GM20000 (cell line): ENCODE measurements around the gene KLK10.

ENCODE experiments used
- DNase-seq: peaks from one replicate; pipeline ENCODE4 v3.0.0; 2012; ENCODE audit warnings: low spot score
- TF ChIP-seq, protein P1 (sequence below): IDR thresholded peaks from 2 replicates; pipeline ENCODE4 v1.5.1; 2012; ENCODE audit warnings: mild to moderate bottlenecking, control low read depth; ENCODE audit errors: extremely low read depth, missing control alignments

KLK10 gene

DNA sequence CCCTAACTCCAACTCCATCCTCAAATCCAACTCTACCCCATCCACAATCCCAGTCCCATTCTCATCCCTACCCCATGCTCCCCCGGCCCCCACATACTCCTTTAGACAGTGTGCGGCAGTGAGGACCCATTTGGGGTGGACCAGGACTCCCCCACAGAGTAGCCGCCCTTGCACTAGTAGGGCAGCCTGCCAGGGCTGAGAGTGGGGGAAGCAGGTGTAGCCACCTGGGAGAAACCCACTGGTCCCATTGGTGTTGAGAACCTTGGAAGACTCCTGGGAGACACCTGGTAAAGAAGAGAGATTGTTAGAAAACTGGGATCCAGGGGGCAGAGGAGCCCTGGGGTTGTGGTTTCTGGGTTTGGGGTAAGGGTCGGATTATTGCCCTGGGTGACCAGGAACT, 40.8 kb upstream of the KLK10 start:
- TF ChIP-seq, protein P1, sequence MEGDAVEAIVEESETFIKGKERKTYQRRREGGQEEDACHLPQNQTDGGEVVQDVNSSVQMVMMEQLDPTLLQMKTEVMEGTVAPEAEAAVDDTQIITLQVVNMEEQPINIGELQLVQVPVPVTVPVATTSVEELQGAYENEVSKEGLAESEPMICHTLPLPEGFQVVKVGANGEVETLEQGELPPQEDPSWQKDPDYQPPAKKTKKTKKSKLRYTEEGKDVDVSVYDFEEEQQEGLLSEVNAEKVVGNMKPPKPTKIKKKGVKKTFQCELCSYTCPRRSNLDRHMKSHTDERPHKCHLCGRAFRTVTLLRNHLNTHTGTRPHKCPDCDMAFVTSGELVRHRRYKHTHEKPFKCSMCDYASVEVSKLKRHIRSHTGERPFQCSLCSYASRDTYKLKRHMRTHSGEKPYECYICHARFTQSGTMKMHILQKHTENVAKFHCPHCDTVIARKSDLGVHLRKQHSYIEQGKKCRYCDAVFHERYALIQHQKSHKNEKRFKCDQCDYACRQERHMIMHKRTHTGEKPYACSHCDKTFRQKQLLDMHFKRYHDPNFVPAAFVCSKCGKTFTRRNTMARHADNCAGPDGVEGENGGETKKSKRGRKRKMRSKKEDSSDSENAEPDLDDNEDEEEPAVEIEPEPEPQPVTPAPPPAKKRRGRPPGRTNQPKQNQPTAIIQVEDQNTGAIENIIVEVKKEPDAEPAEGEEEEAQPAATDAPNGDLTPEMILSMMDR = no peak
- no peak for DNase-seq

DNA sequence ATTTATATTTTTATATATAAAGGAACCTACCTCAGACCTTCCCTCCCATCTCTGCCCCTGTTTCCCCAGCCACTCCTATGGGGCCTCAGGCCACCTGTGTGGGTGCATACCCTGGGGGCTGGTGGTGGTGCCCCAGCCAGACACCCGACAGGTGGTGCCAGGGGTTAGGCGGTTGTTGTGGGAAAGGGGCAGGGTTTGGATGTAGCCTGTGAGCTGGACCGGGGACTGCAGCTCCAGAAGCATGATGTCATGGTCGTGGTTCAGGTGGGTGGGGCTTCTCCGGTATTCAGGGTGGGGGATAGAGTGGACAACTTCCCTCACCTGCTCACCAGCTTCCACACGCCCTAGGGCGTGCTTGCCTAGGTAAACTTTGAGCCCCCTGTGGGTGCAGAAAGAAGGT, 40.2 kb upstream of the KLK10 start:
- TF ChIP-seq, protein P1 = no peak
- DNase-seq = no peak

DNA sequence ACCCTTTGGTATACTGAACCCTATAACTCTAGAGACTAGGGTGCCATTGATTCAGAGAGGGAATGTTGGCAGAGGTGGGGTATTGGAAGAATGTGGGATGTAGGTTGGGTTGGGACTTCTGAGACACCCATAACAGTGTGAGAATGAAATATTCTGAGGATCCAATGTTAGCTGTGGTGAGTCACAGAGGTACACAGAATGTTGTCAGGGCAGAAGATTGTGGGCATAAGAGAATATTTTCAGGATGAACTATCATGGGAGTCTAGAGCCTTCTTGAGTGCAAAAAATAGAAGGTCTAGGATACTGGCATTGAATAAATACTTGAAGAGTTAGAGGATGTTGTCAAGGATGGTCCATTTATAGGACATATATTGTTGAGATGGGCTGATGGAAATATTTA, 36.4 kb upstream of the KLK10 start:
- TF ChIP-seq, protein P1 = no peak
- DNase-seq = no peak

DNA sequence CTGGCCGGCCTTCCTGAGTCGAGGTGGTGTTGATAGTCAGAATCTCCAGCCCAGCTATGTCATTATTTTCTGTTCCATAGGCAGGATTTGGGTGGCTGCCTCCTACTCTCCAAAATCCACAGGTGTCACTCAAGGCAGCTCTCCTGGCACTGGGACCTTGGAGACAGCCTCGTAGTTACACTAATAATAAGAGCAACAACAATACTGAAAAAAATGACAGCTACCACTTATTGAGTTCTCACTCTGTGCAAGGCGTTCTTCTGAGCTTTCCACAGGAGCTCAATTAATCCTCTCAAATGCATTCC, 27.5 kb upstream of the KLK10 start:
- TF ChIP-seq, protein P1 = no peak

DNA sequence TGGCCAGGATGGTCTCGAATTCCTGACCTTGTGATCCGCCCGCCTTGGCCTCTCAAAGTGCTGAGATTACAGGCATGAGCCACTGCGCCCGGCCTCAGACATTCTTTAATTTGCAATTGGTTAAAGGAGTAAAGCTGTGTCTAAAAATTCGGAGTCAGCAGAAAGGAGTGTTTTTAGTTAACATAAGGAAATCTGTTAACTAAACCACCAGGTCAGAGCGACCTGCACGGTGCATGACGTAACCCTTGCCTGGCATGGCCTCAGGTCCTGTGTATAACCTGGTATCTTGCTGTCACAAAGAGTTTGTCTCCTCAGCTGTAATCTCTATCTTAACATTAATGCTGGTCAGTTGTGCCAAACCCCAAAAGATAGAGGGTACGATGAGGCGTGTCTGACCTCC, 24.8 kb upstream of the KLK10 start:
- TF ChIP-seq, protein P1 = no peak
- DNase-seq = no peak

More for the DNA sequence above, 27.5 kb upstream of the KLK10 start:
- no peak for DNase-seq

DNA sequence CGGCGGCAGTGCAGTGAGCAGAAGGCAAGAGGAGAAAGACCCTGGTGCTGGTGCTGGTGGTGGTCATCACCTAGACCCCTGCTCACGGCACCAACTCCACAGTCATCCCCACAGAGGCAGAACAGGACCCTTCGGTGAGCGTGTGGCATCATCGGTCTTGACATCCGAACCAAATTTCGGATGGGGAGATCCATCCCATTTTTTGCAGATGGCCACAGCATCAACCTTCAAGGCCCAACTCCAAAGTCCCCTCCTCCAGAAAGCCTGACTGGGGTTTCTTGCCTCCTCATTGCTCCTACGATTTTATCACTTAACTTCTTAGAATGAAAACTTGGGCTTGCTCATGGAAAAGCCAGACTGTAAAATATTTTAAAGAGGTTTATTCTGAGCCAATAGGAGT, 24.0 kb upstream of the KLK10 start:
- TF ChIP-seq, protein P1 = no peak
- DNase-seq = no peak

DNA sequence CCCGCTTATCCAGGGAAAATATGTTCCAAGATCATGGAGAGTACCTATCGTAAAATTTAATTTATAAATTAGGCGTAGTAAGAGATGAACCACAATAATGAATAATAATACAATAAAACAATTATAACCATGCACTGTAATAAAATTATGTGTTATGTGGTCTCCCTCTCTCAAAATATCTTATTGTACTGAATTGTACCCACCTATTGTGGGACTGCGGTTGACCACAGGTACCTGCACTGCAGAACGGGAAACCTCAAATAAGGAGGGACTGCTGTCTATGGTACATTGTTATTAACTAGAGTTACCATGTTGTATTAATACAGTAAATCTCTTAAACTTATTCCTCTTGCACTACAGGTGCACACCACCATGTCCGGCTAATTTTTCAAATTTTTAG, 20.6 kb upstream of the KLK10 start:
- TF ChIP-seq, protein P1 = no peak
- DNase-seq = no peak

DNA sequence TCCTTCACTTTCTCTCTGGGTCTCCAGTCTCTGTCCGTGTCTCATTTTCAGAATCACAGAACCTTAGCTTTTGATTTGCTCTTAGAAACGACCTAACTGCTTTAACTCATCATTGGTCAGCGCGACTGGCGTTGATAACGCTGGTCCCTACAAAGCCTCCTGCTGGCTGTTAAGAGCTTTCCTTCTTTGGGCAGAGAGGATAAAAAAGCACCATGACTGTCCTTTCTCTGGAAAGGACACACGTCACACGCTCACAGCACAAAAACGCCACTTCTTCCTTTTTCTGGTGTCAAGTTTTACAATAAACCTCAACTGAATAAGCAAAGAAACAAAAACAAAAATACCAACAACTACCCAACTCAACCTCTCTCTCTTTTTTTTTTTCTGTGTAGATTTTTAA, 17.0 kb upstream of the KLK10 start:
- DNase-seq = no peak

More for the DNA sequence above, 17.0 kb upstream of the KLK10 start:
- TF ChIP-seq, protein P1 = no peak
